Suprapubic skin (tissue), 4 donors: Measurements from ENCODE around the gene CAV2. TPM values are rescaled to one million over a fixed set of nuclear protein-coding genes. Genes with fewer than 3 reads are reported as not detected.
A peak's percentile ranks its signal among the peaks of the same experiment; 100 is the strongest.

Experiments
- DNase-seq, 2 donors: peaks; one replicate each; pipeline ENCODE4 v3.0.0-alpha.2; 2019; ENCODE audit warnings: low spot score in 2 of 2
- H3K27ac ChIP-seq: fragments of 200-600 bp; sonication (generic); one replicate; pipeline ENCODE4 v1.5.1; 2019
- H3K27me3 ChIP-seq: fragments of 200-600 bp; sonication (generic); one replicate; pipeline ENCODE4 v1.5.1; 2019
- H3K36me3 ChIP-seq: fragments of 200-600 bp; sonication (generic); one replicate; pipeline ENCODE4 v1.5.1; 2019
- H3K4me1 ChIP-seq: fragments of 200-600 bp; sonication (generic); one replicate; pipeline ENCODE4 v1.5.1; 2019
- H3K4me3 ChIP-seq: fragments of 200-600 bp; sonication (generic); one replicate; pipeline ENCODE4 v1.5.1; 2019; ENCODE audit warnings: mild to moderate bottlenecking
- H3K9me3 ChIP-seq: fragments of 200-600 bp; sonication (generic); one replicate; pipeline ENCODE4 v1.5.1; 2019
- EP300 ChIP-seq: sonication (generic); formaldehyde crosslinking; IDR thresholded peaks from one replicate; pipeline ENCODE4 v1.6.1; 2017; ENCODE audit warnings: antibody characterized with exemption
- POLR2A ChIP-seq, 2 donors: fragments of 450-650 bp; IDR thresholded peaks; one replicate each; pipeline ENCODE4 v1.6.1; 2017; ENCODE audit warnings: antibody characterized with exemption in 2 of 2, mild to moderate bottlenecking in 2 of 2, moderate library complexity in 2 of 2
- POLR2AphosphoS5 ChIP-seq, 3 donors: sonication (generic); formaldehyde crosslinking; IDR thresholded peaks; one replicate each; pipeline ENCODE4 v1.6.1; 2017; ENCODE audit warnings: antibody characterized with exemption in 3 of 3
- WGBS: methylation state at CpG from one replicate; pipeline ENCODE4 v1.1.5; 2018; 5-methylcytosine and 5-hydroxymethylcytosine counted together
- total RNA-seq, 4 donors: library from RNA; depleted of rRNA; stranded (reverse); fragments of >200 nt; gene quantifications; one replicate each; pipeline ENCODE4 v1.1.0, GENCODE V29; 2016
- TF ChIP-seq, protein P1 (sequence below), 2 donors: fragments of 200-600 bp in 1 of 2; fragments of 450-650 bp in 1 of 2; sonication (generic) in 1 of 2; IDR thresholded peaks; one replicate each; pipeline ENCODE4 v1.5.1; 2016 to 2019; ENCODE audit warnings: antibody characterized with exemption in 2 of 2, mild to moderate bottlenecking in 1 of 2, moderate library complexity in 1 of 2

The CAV2 gene
- total RNA-seq, 4 donors from 2014 or later, result 73.8 to 108 (median 98.7) TPM

DNA sequence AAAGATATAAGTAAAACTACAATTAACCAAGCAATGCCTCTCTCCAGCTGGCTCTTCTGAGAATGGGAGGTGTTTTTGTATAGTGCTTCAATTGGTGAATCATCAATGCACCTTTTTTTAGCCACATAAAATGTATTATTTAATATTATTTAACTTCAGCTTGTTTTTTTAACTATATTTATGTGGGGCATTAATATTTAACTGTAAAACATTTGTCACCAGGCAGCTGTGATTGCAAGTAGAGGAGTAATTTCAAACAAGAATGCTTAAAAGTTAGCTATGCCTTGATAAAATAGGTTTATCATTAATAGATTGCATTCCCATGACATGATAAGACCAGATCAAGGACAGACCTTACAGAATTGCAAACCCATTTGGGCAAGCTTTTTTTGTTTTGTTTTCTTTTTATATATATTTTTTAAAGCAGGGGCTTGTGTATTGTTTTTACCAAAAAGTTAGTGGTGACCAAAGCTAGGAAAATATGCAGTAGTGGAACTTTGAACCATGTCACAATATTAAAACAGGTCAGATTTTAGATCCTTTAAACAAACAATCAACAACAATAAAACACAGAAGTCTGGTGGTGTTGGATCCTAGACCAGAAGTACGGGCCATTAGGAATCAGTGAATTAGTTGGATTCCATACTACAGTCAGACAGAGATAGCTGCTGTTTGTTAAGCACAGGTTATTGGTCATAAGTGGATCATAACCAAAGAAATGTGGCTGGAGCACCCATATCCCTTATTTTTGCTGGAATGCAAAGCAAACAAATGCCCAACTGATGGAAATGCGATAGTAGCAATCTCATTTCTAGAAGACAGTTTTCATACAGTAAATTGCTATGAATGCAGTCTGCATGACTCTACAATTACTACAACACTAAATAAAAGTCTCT lies 2.9 kb downstream of the CAV2 start:
- WGBS, result 91% methylated on average over 2 of the region's 2 CpGs
- no peak overlapping the region for H3K27ac ChIP-seq
- H3K4me3 ChIP-seq, result peak overlapping the region; percentile 21

DNA sequence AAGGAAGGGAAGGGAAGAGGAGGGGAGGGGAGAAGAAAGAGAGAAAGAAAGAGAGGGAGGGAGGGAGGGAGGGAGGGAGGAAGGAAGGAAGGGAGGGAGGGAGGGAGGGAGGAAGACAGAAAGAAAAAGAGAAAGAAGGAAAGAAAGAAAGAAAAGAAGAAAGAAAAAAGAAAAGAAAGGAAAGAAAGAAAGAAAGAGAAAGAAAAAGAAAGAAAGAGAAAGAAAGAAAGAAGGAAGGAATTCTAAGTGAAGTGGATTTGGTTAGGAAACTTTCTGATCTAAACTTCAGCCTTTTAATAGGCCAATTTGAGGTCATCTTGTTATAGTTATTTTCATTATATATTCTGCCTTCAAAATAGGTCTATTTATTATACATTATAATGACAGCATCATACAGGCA lies 4.3 kb downstream of the CAV2 start:
- no peak for DNase-seq
- H3K4me3 ChIP-seq, result no peak overlapping the region
- no peaks in the 10 kb centered on the region for H3K9me3 ChIP-seq
- no peak overlapping the region for H3K27ac ChIP-seq
- no peaks in the 10 kb centered on the region for H3K27me3 ChIP-seq
- peaks cover 46% of the 10 kb centered on the region for H3K4me1 ChIP-seq
- no peak for TF ChIP-seq EP300
- no peak for TF ChIP-seq POLR2A (IDR thresholded peaks at IDR 0.05)
- TF ChIP-seq, protein P1, sequence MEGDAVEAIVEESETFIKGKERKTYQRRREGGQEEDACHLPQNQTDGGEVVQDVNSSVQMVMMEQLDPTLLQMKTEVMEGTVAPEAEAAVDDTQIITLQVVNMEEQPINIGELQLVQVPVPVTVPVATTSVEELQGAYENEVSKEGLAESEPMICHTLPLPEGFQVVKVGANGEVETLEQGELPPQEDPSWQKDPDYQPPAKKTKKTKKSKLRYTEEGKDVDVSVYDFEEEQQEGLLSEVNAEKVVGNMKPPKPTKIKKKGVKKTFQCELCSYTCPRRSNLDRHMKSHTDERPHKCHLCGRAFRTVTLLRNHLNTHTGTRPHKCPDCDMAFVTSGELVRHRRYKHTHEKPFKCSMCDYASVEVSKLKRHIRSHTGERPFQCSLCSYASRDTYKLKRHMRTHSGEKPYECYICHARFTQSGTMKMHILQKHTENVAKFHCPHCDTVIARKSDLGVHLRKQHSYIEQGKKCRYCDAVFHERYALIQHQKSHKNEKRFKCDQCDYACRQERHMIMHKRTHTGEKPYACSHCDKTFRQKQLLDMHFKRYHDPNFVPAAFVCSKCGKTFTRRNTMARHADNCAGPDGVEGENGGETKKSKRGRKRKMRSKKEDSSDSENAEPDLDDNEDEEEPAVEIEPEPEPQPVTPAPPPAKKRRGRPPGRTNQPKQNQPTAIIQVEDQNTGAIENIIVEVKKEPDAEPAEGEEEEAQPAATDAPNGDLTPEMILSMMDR (IDR thresholded peaks at IDR 0.05), result no peak
- no peak for TF ChIP-seq POLR2AphosphoS5 (IDR thresholded peaks at IDR 0.05)
- H3K36me3 ChIP-seq, result peaks cover 12% of the 10 kb centered on the region

More for the DNA sequence above, 2.9 kb downstream of the CAV2 start:
- no peaks in the 10 kb centered on the region for H3K27me3 ChIP-seq
- peaks cover 46% of the 10 kb centered on the region for H3K4me1 ChIP-seq
- peaks cover 12% of the 10 kb centered on the region for H3K36me3 ChIP-seq
- TF ChIP-seq POLR2A (IDR thresholded peaks at IDR 0.05) (no peak), POLR2AphosphoS5 (IDR thresholded peaks at IDR 0.05) (no peak), EP300 (no peak)
- TF ChIP-seq, protein P1 (IDR thresholded peaks at IDR 0.05), result no peak
- H3K9me3 ChIP-seq, result no peaks in the 10 kb centered on the region
- DNase-seq, result no peak

DNA sequence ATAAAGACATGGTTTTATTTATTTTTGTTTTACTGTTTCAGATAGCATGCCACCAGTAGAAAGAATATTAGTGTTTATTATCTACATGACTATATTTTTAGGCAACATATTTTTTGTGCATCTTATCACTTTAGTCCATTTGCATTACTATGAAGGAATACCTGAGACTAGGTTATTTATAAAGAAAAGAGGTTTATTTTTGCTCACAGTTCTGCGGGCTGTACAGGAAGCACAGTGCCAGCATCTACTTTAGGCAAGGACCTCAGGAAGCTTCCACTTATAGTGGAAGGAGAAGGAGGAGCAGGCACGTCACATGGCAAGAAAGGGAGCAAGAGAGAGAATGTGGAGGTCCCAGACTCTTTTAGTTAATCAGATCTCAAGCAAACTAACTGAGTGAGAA lies 5.7 kb downstream of the CAV2 start:
- TF ChIP-seq POLR2A (IDR thresholded peaks at IDR 0.05), result no peak
- no peak for TF ChIP-seq EP300
- TF ChIP-seq, protein P1 (IDR thresholded peaks at IDR 0.05), result no peak
- TF ChIP-seq POLR2AphosphoS5 (IDR thresholded peaks at IDR 0.05), result no peak
- no peak overlapping the region for H3K4me3 ChIP-seq
- WGBS, result 94% methylated on average over 2 of the region's 2 CpGs
- peaks cover 37% of the 10 kb centered on the region for H3K4me1 ChIP-seq
- no peaks in the 10 kb centered on the region for H3K27me3 ChIP-seq
- no peaks in the 10 kb centered on the region for H3K9me3 ChIP-seq
- no peak overlapping the region for H3K27ac ChIP-seq
- no peak for DNase-seq
- H3K36me3 ChIP-seq, result peaks cover 12% of the 10 kb centered on the region

DNA sequence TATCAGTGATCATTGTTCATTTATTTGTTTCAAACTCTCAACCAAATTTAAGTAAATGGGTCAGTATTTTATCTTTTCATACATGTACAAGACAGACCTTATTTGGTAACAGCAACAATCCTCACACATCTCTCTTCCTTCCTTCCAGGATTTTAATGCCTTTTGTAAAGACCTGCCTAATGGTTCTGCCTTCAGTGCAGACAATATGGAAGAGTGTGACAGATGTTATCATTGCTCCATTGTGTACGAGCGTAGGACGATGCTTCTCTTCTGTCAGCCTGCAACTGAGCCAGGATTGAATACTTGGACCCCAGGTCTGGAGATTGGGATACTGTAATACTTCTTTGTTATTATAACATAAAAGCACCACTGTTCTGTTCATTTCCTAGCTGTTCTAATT lies 6.3 kb downstream of the CAV2 start:
- no peak for DNase-seq
- peaks cover 31% of the 10 kb centered on the region for H3K4me1 ChIP-seq
- WGBS, result 36% methylated on average over 3 of the region's 3 CpGs
- H3K4me3 ChIP-seq, result no peak overlapping the region
- TF ChIP-seq POLR2AphosphoS5 (IDR thresholded peaks at IDR 0.05), result no peak
- TF ChIP-seq EP300, result no peak
- TF ChIP-seq POLR2A (IDR thresholded peaks at IDR 0.05), result no peak
- TF ChIP-seq, protein P1 (IDR thresholded peaks at IDR 0.05), result no peak
- no peak overlapping the region for H3K27ac ChIP-seq
- no peaks in the 10 kb centered on the region for H3K9me3 ChIP-seq
- H3K36me3 ChIP-seq, result peaks cover 12% of the 10 kb centered on the region
- no peaks in the 10 kb centered on the region for H3K27me3 ChIP-seq

DNA sequence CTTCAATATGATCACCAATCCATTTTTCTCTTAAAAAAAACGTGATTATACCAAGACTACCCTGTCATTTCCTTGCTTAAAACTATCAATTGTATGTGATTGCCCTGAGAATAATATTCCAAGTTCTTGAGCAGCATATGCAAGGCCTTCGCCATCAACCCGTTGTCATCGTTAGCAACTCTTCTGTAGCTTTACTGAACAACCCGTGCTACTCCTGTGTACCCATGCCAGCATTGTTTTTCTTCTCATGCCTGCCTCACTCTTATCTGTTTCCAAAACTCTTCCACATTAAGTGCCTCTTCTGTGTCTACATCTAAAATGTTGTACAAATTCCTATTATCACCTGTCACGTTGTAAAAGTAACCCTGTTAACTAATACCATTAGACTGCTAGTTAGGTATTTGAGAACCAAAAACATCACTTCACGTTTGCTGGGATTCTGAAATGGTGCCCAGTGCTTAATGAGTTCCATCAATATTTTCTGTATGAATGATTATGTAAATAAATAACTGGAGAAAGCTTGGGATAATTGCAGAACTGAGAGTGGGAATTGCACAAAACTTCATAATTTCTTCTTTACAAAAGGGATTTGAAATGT lies 10.5 kb downstream of the CAV2 start:
- Histone ChIP-seq H3K9me3 (no peaks in the 10 kb centered on the region), H3K36me3 (peaks cover 12% of the 10 kb centered on the region), H3K27me3 (no peaks in the 10 kb centered on the region), H3K4me1 (peaks cover 23% of the 10 kb centered on the region), H3K4me3 (no peak overlapping the region), H3K27ac (no peak overlapping the region)
- TF ChIP-seq, protein P1 (IDR thresholded peaks at IDR 0.05), result no peak
- TF ChIP-seq POLR2A (IDR thresholded peaks at IDR 0.05) (no peak), POLR2AphosphoS5 (IDR thresholded peaks at IDR 0.05) (no peak), EP300 (no peak)
- no peak for DNase-seq
- WGBS, result 76% methylated on average over 7 of the region's 7 CpGs
